HTERT RPE-1 (cell line): Measurements from ENCODE around the gene TMBIM1.
"Not testable (repeated sequence)": the region's sequence is repeated elsewhere in the genome, so short reads cannot be mapped to it uniquely, and the experiment has no call there.

Experiments used
- in situ Hi-C: fragments of 300-500 bp; cut with MboI; formaldehyde crosslinking; loops from 4 replicates; pipeline ENCODE4 v1.14.3; 2020; ENCODE audit warnings: low sequenced_read_pairs

TMBIM1 gene

DNA sequence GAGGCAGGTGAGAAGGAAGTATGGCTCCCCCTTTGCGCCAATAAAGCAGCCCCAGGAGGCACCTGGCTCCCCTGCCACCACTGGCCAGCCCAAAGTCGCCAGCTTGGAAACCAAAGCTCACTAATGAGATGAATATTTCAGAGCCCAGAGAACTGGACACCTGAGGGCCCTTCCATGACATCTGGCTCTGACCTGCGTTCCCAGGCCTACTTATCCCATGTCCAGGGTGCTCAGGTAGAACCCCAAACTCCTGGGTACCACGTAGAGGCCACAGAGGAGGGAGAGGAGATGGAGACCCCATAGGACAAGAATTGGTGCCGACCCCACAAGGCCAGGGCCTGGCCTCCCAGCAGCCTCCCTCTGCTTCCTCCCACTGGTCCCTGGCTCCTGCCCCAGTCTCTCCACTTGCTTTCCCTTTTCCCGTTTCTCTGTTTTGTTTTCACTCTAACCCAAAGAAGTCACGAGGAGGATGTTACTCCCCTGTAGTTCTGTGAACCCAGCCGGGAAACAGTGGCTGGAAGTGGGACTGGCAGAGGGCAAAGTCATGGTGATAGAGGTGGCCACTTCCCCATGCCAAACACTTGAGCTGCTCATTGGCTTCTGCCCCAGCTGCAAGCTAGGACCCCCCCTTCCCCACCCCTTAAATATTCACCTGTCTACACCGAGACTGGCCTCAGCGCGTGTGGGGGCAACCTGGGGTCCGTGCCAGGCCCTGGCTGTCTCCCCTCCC, 820 bp downstream of the TMBIM1 start:
- in situ Hi-C loops, result no loop called here

DNA sequence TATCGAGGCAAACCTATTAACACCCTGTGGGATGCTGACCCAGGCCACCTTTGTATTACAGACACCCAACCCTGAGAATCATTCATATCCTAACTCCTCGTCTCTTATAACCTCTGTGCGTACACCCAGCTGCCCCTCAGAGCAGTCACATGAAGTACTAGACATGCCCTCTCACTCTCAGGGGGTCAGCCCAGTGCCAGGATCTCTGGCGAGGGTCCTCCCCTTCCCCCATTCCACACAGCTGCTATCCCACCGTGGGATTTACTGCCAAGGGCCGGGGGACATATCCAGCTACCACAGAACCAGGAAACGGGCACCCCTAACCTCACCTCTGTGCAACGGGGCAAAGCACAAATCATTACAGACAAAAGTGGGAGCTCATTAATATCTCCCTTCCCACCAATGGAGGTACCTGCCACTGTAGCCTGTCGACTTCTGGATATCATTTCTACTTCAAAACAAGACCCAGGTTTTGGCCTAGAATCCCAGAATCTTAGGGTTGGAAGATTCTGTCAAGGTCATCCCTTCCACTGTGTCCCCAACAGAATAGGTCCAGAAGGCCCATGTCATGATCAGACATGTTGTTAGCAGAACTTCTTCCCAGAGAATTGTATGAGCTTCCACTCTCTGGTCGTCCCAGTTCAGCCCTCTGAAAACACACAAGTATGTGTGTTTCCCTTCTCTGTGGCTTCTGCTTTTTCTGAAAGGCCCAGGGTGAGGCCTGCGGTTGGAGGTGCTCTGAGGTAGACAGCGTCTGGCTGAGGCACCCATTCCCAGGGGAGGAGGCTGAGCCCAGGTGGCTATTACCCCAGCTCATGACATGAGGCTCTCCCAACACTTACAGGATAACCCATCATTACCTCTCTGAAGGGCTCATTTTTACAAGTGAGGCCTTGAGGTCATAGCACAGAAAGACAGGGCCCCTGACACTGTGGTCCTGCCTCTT, 1.7 kb downstream of the TMBIM1 start:
- in situ Hi-C loops, result no loop called here

DNA sequence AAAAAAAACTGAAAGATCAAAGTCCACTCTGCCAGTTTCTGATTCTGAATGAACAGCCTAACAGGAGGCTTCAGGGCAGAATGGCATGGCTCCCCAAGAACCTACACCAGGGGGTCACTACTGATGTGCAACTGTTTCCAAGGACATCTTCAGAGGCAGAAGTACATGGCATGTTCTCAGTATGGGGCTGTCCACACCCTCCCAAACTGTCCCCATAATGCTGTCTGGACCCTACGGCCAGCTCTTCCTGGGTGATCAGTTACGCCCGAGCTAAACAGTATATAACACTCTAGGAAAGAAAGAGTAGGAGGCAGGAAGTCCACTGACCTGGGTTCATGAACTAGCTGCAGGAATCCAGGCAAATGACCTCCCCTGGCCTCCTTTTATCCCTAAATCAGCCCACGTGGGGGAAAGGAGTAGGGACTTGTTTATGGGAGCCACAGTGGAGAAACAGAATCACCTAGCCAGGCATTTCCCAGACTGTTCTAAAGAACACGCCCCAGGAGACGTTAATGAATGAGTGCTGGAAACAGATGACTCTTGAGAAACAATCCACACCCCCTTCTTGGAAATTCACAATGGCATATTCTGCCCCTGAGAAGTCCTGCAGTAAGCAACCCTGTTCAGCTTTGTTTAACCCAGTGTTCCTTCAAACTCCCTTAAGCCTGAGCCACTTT, 2.5 kb downstream of the TMBIM1 start:
- in situ Hi-C loops, result no loop called here

DNA sequence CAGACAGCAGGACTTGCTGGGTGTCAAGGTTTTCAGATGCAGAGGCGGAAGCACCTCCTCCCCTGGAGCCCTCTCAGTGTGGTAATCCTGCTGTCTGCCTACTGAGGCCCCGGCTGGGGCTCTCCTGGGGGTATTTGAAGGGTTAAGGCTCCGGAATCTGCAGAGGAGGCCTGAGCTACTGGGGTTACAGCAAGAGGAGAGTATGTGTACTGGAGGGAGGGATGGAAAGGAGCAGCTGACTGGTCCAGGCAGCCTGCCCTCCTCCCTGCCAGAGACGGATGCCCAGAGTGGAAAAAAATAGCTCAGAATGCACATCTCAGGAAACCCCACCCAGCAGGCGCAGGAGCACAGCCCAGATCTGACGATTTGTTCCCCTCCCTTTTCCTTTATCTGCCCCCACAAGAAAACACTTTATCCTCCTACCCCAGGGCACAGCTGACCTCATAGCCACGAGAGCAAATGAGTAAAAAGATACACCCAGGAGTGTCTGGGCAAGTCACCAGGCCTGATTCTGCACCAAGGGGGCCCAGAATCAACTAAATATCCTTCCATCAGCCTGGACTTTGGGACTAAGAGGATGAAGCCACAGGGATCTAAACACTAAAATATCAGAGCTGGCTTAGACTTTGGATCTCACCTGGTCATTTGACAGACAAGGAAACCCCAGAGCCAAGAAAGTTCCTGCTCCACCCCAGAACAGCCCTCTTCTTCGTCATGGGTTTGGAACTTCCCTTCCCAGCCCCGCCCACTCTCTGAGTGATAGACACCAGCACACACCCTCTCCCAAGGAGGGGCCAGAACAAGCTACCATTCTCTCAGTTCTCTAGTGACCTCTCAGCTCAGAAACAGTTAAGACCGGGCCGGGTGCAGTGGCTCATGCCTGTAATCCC, 5.5 kb downstream of the TMBIM1 start:
- in situ Hi-C loops, result no loop called here

DNA sequence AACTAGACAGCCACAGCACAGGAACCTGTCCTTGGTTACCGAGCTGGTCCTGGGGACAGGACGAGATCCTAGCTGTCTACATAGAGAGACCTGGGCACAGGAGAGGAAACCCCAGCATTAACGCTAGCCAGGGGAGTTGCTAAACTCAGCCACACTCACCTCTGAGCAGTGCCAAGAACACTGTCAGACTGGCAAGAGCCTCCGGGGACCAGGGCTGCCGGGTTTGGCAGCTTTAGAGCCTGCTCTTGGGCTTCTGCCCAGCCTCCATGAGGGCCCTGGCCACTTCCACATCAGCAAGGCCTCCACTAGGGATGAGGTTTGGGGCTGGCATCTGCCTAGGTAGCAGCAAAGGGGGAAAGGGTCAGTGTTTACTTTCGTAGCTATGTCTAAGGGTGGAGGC, 6.7 kb downstream of the TMBIM1 start:
- in situ Hi-C loops, result no loop called here

DNA sequence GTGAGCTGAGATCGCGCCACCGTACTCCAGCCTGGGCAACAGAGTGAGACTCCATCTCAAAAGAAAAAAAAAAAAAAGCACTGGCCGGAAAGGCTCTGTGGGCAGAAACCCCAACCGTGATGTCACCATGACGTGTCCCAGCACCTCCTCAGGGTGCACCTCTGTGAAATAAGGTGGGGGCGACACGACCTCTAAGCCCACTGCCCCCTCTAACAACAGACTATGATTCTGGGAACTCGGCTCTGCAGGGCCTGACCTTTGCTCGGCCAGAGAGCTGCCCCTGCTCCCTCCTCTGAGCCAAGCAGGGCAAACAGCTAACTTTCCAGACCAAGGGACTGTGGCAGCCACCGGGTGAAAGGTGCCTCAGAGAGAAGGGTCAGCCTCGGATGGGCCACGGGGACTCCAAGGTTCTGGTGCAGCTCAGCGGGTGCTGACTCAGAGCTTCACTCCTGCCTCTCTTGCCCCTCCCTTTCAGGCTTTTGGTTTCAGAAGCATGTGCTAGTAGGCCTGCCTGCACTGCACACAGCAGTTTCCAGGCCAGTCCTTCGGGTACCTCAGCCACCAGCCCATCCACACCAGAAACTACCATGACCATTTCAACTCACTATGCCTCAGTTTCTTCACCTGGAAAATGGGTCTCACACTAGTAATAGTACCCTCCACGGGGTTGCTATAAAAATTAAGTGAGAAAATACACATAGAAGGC, 8.0 kb downstream of the TMBIM1 start:
- in situ Hi-C loops, result no loop called here

DNA sequence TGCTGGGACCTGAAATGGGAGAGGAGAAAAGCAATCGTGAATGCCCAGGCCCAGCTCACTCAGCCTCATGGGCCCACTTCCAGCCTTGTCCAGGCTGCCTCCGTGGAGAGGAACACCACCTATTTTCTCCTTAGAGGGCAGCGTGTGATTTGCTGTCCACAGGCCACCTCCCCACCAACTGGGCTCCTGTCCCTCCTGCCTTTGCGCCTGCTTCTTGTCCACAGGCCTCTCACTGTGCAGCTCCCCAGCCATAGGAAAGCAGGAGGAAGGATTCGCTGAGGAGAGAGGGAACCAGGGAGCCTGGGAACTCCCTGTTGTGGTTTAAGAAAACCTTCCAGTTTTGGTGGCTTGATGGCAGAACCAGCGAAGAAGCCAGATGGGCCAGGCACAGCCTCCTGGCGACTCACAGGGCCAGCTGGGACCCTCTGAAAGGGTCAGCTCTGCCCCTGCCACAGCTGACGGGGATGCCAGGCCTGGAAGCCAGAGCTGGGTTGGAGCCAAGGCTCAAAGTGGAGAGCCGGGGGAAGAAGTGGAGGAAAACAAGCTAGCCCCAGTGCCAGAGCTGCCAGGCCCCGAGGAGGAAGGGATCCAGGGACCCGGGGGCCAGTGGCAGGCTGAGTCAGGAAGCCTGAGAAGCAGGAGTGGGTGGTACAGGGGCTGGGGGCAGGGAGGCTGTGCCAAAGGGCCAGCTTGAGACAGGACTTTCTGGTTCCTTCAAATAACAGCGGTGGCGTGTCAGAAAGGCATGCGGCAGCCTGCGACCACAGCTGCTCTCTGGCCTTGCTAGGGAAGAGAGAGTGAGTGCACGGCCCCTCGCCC, 9.9 kb downstream of the TMBIM1 start:
- in situ Hi-C loops, result no loop called here

DNA sequence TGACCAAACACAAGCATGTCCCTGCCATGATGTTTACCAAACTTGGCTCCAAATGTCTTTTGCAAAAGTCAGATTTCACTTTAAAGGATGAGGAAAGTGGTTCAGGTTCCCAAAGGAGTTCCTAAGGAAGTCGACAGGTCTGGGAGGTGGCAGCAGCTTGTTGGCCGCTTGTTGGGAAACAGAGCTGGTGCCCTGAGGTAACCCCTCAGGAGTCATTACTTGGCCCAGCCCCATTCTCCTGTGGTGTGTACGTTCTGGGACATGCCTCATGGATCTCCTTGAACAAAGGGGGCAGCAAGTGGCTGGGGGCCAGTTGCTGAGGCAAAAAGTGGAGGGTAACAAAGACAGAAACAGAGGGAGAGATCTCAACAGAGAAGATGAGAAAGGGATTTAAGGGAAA, 10.9 kb downstream of the TMBIM1 start:
- in situ Hi-C loops, result no loop called here

DNA sequence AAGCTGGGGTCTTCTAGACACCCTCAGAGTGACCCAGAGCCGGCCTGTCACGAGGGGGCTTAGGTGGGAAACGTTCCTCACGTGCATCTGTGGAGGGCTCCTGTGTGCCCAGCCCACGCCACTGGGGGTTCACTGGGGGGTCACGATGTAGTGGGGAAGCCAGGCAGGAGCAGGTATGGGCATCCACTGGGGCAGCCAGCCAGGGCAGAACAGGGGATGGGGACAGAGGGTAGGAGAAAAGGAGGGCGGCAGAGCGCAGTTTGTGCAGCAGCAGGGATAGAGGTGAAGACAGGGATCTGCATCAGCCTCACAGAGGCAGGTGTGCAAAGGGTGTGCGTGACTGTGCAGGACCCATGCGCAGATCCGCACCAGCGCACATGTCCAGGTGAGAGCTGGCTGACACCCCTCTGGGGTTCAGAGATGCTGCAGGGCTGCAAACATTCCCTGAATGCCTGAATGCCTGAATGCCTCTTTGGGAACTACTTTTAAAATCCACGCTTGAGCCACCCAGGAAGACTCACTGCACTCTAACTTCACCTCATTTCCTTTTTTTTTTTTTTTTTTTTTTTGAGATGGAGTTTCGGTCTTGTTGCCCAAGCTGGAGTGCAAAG, 11.9 kb downstream of the TMBIM1 start:
- in situ Hi-C loops, result no loop called here

DNA sequence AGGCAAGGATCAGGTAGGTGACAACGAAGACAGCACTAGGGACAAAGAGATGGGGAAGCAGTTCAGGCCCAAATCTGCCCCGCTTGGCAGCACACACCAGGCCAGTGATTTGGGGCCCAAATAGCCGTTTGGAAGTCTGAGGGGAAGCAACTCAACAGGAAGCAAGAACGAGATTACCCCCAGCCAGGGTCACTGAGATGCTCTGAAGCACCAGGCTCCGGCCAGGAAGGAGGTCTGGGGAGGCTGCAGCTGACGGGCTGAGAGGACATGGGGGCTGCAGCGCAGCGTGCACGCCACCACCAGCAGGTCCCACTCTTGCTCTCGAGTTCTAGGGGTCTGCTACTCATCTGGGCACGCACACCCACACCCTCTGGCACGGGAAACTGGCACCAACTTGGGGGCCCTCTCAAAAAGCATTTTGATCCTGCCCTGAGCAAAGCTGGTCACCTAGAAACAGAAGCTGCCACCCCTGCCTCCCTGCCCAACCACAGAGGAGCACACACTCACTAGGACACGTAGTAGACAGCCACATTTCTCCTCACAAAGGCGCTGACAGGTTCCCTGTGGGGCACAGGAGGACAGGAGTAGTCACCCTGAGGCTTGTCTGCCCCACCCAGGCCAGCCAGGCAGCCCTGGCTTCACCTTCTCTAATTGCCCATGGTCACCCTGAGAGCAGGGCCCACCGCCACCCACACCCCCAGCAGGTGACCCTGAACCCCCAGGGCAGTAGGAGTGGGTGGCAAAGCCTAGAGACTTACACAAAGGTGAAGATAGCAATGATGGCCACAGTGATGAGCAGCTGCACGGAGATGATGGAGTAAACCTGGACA, 13.6 kb downstream of the TMBIM1 start:
- in situ Hi-C loops, result no loop called here

DNA sequence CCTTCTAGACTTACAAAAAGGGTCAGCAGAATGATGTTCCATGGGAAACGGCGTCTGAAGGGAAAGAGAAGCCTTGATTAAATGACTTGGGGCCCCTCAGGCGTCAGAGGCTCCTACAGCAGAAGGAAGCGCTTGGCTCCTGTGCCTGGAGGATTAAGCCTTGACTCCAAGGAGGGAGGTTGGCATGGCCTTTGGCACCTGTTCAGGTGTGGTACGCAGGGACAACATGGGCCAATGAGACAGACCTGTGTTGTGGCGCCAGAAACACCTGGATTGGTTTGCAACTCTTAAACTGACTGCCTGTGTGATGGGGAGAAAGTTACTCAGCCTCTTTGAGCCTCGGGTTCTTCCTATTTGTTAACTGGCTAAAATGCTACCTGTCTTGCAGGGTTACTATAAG, 14.4 kb downstream of the TMBIM1 start:
- in situ Hi-C loops, result no loop called here

DNA sequence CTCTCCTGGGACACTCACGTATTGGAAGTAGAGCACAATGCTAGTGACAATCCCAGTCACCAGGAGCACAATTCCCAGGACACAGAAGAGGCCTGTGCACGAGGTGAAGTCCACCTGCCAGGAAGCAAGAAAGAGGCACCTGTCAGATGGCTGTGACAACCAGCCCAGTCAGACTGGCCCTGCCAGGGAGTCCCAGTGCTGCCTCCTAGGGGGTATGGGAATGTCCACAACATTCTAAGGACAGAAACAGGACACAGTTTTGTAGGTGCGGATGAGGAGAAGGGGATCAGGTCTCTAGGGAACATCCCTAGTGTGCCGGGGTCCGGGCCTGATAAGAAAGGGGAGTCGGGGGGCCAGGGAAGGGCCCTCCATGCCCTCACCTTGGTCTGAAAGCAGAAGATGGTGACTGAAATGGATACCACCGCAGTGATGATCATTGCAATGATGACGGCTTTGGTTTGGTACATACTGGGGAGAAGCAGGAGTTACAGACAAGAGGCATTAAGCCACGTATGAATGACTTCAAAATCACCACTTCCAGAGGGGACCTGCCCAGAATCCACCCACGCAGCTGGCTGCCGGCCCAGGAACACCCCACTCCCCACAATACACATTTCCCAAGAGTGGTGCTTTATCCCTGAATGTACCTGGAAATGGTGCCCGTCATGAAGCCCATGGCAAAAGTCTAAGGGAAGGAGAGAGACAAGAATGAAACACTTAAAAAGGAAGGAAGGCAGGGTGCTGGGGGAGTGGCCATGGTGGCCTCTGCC, 15.1 kb downstream of the TMBIM1 start:
- in situ Hi-C loops, result no loop called here

DNA sequence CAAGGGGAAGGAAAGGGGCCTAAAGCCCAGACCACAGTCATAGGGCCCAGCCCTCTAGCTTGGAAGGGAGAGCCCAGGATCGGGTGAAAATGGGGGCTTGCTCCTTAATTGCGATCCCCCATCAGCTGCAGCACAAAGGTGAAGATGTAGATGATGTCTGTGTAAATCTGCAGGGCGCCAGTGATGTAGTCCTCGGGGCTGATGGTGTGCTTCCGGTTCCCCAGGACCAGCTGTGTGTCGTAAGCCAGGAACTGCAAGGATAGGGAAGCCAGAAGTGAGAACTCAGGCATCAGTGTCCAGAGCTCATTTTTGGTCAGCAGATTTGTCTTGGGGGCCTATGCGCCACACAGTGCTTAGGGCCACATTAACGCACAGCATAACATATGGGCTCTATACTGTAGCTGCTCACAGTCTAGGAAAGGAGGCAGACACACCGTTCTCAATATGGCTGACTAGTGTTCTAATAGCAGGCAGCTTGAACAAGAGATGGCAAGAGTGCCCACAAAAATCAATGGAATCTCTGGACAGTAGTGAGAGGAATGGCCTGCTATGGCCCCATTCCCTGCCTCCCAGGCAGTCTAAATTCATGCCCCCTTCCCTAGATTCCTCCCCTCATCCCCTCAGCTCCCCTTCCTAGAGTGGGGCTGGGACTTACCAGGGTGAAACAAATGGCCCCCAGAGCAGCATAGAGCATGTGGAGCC, 16.8 kb downstream of the TMBIM1 start:
- in situ Hi-C loops, result no loop called here

DNA sequence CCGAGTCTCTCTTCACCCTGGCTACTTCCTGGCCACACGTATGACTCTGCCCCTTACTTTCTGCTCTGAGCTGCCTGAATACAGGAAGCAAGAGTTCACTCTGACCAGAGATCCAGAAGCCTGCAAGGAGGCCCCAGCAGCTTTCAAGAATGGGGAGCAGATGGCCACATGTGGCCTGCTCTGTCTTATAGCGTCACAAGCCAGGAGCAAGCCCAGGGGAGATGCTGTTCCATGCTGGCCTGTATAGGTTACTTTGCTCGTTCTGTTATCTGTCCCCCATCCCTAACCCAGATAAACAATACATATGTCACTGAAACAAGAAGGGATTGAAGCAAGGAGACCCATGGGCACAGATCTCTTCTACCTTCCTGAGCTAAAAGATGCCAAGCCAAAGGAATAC, 17.7 kb downstream of the TMBIM1 start:
- in situ Hi-C loops, result no loop called here

DNA sequence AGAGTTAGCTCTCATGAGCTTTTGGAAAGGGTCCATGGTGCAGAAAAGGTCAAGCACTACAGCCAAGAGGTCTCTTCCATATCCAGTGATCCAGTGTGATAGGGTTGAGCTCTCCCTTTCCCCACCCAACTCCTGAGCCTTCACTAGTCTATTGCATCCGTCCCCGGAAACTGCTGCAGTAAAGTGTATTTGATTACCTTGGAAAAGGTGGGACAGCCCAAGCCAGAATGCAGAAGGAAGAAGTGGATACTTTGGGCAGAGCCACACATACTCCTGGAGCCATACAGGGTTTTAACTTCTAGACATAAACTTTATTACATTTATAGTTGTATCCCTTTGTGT, 18.4 kb downstream of the TMBIM1 start:
- in situ Hi-C loops, result no loop called here

DNA sequence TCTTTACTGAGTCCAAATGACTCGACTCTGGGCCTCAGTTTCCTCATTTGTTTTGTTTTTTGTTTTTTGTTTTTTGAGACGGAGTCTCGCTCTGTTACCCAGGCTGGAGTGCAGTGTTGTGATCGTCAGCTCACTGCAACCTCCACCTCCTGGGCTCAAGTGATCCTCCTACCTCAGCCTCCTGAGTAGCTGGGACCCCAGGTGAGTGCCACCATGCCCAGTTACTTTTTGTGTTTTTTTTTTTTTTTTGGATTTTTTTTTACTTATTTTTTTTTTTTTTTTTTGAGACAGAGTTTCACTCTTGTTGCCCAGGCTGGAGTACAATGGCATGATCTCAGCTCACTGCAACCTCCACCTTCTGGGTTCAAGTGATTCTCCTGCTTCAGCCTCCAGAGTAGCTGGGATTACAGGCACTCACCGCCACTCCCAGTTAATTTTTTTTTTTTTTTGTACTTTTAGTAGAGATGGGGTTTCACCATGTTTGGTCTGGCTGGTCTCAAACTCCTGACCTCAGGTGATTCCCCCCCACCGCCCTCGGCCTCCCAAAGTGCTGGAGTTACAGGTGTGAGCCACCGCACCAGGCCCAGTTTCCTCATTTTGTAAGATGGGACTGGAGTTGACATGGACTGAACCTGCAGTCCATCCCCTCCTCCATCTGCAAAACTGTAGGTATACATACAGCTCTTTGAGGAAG, 18.9 kb downstream of the TMBIM1 start:
- in situ Hi-C loops, result not testable (repeated sequence)
